DOHH2 (cell line): ENCODE results near the gene NNAT.

ENCODE experiments used
- H3F3A ChIP-seq: fragments of 200-600 bp; sonication (generic), shearing (Covaris generic); 2 replicates; pipeline ENCODE4 v1.6.0; 2016; ENCODE audit warnings: antibody characterized with exemption, mild to moderate bottlenecking; ENCODE audit not compliant: control insufficient read depth, insufficient read depth
- H3K27ac ChIP-seq: fragments of 200-600 bp; sonication (generic); 2 replicates; pipeline ENCODE4 v1.5.1; 2014; ENCODE audit warnings: low read depth, mild to moderate bottlenecking, low read length, moderate library complexity
- H3K27me3 ChIP-seq: fragments of 200-600 bp; sonication (generic); 2 replicates; pipeline ENCODE4 v1.6.1; 2014; ENCODE audit warnings: mild to moderate bottlenecking, low read length, mixed read lengths; ENCODE audit not compliant: control insufficient read depth
- H3K36me3 ChIP-seq: fragments of 200-600 bp; sonication (generic); 2 replicates; pipeline ENCODE4 v1.6.1; 2014; ENCODE audit warnings: mild to moderate bottlenecking, low read length, moderate library complexity, mixed read lengths; ENCODE audit not compliant: control insufficient read depth
- H3K4me1 ChIP-seq: fragments of 200-600 bp; sonication (generic); 2 replicates; pipeline ENCODE4 v1.6.1; 2014; ENCODE audit warnings: mild to moderate bottlenecking, low read length, mixed read lengths; ENCODE audit not compliant: control insufficient read depth
- H3K4me2 ChIP-seq: fragments of 200-600 bp; sonication (generic); 2 replicates; pipeline ENCODE4 v1.6.0; 2014; ENCODE audit warnings: mild to moderate bottlenecking, low read length, moderate library complexity
- H3K4me3 ChIP-seq: fragments of 200-600 bp; sonication (generic); 2 replicates; pipeline ENCODE4 v1.5.1; 2014; ENCODE audit warnings: mild to moderate bottlenecking, low read length, mixed read lengths
- H3K79me2 ChIP-seq: fragments of 200-600 bp; sonication (generic); 2 replicates; pipeline ENCODE4 v1.6.1; 2014; ENCODE audit warnings: mild to moderate bottlenecking, low read length, mixed read lengths; ENCODE audit not compliant: control insufficient read depth
- H3K9me2 ChIP-seq: fragments of 200-600 bp; sonication (generic); replicated peaks from 2 replicates; pipeline ENCODE4 v1.6.1; 2014; ENCODE audit warnings: mild to moderate bottlenecking, low read length, mixed read lengths; ENCODE audit not compliant: control insufficient read depth
- H3K9me3 ChIP-seq: fragments of 200-600 bp; sonication (generic); 2 replicates; pipeline ENCODE4 v1.6.1; 2014; ENCODE audit warnings: antibody characterized with exemption, low read length, mixed read lengths; ENCODE audit not compliant: control insufficient read depth, insufficient read depth
- H4K20me1 ChIP-seq: fragments of 200-600 bp; sonication (generic); 2 replicates; pipeline ENCODE4 v1.6.0; 2014; ENCODE audit warnings: low read depth, mild to moderate bottlenecking, antibody characterized with exemption, low read length, moderate library complexity; ENCODE audit not compliant: control insufficient read depth, insufficient read depth
- CTCF ChIP-seq: fragments of 200-600 bp; sonication (generic); IDR thresholded peaks from one replicate; pipeline ENCODE4 v1.5.1; 2014; ENCODE audit warnings: antibody characterized with exemption, mild to moderate bottlenecking, low read depth, low read length; ENCODE audit not compliant: poor library complexity, severe bottlenecking
- EZH2phosphoT487 ChIP-seq: fragments of 200-600 bp; sonication (generic); IDR thresholded peaks from 2 replicates; pipeline ENCODE4 v1.6.1; 2017; ENCODE audit warnings: borderline replicate concordance, mild to moderate bottlenecking, antibody characterized with exemption, low read length, moderate library complexity, mixed read lengths

NNAT gene

GRCh38 chr20:37558779-37559178, 37.7 kb downstream of the NNAT start:
- Histone ChIP-seq H3K79me2 (no peaks in the 10 kb centered on the region), H3K4me2 (no peak overlapping the region), H3K4me1 (no peaks in the 10 kb centered on the region), H3K27me3 (peaks cover 3% of the 10 kb centered on the region; the same call in 1 of the 2 replicates), H3K9me3 (no peaks in the 10 kb centered on the region), H3K36me3 (no peaks in the 10 kb centered on the region), H3K4me3 (no peak overlapping the region), H3F3A (no peaks in the 10 kb centered on the region), H3K27ac (no peak overlapping the region), H4K20me1 (no peaks in the 10 kb centered on the region), H3K9me2 (no peaks in the 10 kb centered on the region)
- TF ChIP-seq CTCF, result no peak

- Histone ChIP-seq H4K20me1 (no peaks in the 10 kb centered on the region), H3K27ac (no peak overlapping the region), H3K79me2 (no peaks in the 10 kb centered on the region), H3K36me3 (no peaks in the 10 kb centered on the region), H3K4me3 (no peak overlapping the region), H3K27me3 (peaks cover 3% of the 10 kb centered on the region; the same call in 1 of the 2 replicates), H3K9me2 (no peaks in the 10 kb centered on the region), H3K9me3 (no peaks in the 10 kb centered on the region), H3K4me2 (no peak overlapping the region), H3F3A (no peaks in the 10 kb centered on the region), H3K4me1 (no peaks in the 10 kb centered on the region)
- TF ChIP-seq CTCF, result no peak
- no peak for TF ChIP-seq EZH2phosphoT487
These were observed 38.4 kb downstream of the NNAT start for GRCh38 chr20:37559312-37560027.

GRCh38 chr20:37560629-37561028, 39.6 kb downstream of the NNAT start:
- H4K20me1 ChIP-seq, result no peaks in the 10 kb centered on the region
- no peak for TF ChIP-seq EZH2phosphoT487
- no peak for TF ChIP-seq CTCF
- no peaks in the 10 kb centered on the region for H3K9me3 ChIP-seq
- H3K9me2 ChIP-seq, result no peaks in the 10 kb centered on the region
- no peaks in the 10 kb centered on the region for H3K79me2 ChIP-seq
- H3K4me2 ChIP-seq, result no peak overlapping the region
- no peak overlapping the region for H3K4me3 ChIP-seq
- H3K27ac ChIP-seq, result no peak overlapping the region
- H3K4me1 ChIP-seq, result no peaks in the 10 kb centered on the region
- H3K36me3 ChIP-seq, result no peaks in the 10 kb centered on the region
- no peaks in the 10 kb centered on the region for H3F3A ChIP-seq
- H3K27me3 ChIP-seq, result peaks cover 13% of the 10 kb centered on the region
